ENCODE data around the gene PCDHB10.
A peak's percentile ranks its signal among the peaks of the same experiment; 100 is the strongest.
"Not testable (repeated sequence)": the region's sequence is repeated elsewhere in the genome, so short reads cannot be mapped to it uniquely, and the experiment has no call there.

Gene PCDHB10

DNA sequence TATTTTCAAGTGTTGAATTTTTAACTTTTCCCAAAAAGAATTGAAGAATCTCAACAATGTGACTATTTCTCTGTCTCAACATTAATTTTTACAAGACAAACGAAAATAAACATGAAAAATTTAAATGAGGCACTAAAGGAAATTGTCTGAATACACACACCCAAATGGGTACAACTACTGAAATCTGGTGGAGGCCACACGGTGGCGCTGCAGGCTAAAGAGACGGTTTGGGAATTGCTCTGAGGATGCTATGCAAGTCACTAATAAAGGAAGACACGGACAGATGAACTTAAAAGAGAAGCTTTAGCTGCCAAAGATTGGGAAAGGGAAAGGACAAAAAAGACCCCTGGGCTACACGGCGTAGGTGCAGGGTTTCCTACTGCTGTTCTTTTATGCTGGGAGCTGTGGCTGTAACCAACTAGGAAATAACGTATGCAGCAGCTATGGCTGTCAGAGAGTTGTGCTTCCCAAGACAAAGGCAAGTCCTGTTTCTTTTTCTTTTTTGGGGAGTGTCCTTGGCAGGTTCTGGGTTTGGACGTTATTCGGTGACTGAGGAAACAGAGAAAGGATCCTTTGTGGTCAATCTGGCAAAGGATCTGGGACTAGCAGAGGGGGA is at the start of gene PCDHB10:
Gene PCDHB10, plus strand, starts transcription at position 244 of the 616 bp plus-strand sequence. Its CDS starts 200 bp downstream, at position 444.
- no peaks in the 10 kb centered on the region for H3K9me3 ChIP-seq (ENCODE audit: control insufficient read depth, insufficient read depth, low read length)
- no peaks in the 10 kb centered on the region for H3K4me1 ChIP-seq (ENCODE audit: control insufficient read depth, insufficient read depth, low read length)
- H3K36me3 ChIP-seq (ENCODE audit: control insufficient read depth, insufficient read depth, low read length) = no peaks in the 10 kb centered on the region
- H3K27me3 ChIP-seq (ENCODE audit: control insufficient read depth, insufficient read depth, low read length) = no peaks in the 10 kb centered on the region
- no peak within 1 kb of the TSS for H3K9ac ChIP-seq (ENCODE audit: low read depth, low read length)
- peak within 1 kb of the TSS; percentile 45 for H3K4me3 ChIP-seq (ENCODE audit: low read depth, low read length)

DNA sequence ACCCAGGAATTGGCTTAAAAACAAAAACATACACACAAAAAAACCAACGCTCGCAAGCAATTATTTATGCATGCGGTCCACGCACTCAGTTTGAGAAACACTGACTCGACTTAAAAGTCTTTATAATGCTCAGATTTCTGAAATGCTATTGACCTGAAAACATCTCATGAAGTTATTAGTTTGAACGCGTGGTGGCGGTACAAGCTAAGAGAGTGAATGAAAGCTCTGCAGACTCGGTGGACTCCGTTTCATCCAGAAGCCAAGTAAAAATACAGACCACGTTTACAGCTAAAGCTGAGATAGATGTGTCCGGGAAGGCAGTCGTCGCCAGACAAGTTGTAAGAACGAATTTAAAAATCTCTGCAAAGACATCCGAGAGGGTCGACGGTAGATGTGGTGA is 42.3 kb upstream of the PCDHB10 start, which contains the start of gene PCDHB6:
Gene PCDHB6, plus strand, starts transcription at position 246 of the 400 bp plus-strand sequence. CDS start 201 bp downstream, outside the sequence.
- H3K4me1 ChIP-seq (ENCODE audit: control insufficient read depth, insufficient read depth, low read length) = no peaks in the 10 kb centered on the region
- peaks cover 4% of the 10 kb centered on the region for H3K9me3 ChIP-seq (ENCODE audit: control insufficient read depth, insufficient read depth, low read length)

DNA sequence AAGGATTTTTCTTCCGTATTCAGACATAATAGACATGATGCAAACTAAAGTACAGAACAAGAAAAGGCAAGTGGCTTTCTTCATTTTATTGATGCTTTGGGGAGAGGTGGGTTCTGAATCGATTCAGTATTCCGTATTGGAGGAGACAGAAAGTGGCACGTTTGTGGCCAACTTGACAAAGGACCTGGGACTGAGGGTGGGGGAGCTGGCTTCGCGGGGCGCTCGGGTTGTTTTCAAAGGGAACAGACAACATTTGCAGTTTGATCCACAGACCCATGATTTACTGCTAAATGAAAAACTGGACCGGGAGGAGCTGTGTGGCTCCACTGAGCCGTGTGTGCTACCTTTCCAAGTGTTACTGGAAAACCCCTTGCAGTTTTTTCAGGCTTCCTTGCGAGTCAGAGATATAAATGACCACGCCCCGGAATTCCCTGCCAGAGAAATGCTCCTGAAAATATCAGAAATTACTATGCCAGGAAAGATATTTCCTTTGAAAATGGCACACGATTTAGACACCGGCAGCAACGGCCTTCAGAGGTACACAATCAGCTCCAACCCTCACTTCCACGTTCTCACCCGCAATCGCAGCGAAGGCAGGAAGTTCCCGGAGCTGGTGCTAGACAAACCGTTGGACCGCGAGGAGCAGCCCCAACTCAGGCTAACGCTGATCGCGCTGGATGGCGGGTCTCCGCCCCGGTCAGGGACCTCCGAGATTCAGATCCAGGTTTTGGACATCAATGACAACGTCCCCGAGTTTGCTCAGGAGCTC is 41.7 kb upstream of the PCDHB10 start:
- Histone ChIP-seq H3K4me3 (ENCODE audit: low read depth, low read length) (no peak overlapping the region), H3K4me1 (ENCODE audit: control insufficient read depth, insufficient read depth, low read length) (no peaks in the 10 kb centered on the region), H3K9me3 (ENCODE audit: control insufficient read depth, insufficient read depth, low read length) (peaks cover 4% of the 10 kb centered on the region), H3K9ac (ENCODE audit: low read depth, low read length) (no peak overlapping the region), H3K27me3 (ENCODE audit: control insufficient read depth, insufficient read depth, low read length) (no peaks in the 10 kb centered on the region), H3K36me3 (ENCODE audit: control insufficient read depth, insufficient read depth, low read length) (no peaks in the 10 kb centered on the region)

More for the DNA sequence above, 42.3 kb upstream of the PCDHB10 start, which contains the start of gene PCDHB6:
- no peaks in the 10 kb centered on the region for H3K36me3 ChIP-seq (ENCODE audit: control insufficient read depth, insufficient read depth, low read length)
- no peak within 1 kb of the TSS for H3K9ac ChIP-seq (ENCODE audit: low read depth, low read length)
- no peaks in the 10 kb centered on the region for H3K27me3 ChIP-seq (ENCODE audit: control insufficient read depth, insufficient read depth, low read length)
- H3K4me3 ChIP-seq (ENCODE audit: low read depth, low read length) = no peak within 1 kb of the TSS

DNA sequence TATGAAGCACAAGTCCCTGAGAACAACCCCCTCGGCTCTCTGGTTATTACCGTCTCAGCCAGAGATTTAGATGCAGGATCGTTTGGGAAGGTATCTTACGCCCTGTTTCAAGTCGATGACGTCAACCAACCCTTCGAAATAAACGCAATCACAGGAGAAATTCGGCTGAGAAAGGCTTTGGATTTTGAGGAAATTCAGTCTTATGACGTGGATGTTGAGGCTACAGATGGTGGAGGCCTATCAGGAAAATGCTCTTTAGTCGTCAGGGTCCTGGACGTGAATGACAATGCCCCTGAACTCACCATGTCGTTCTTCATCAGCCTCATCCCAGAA is 41.2 kb upstream of the PCDHB10 start:
- Histone ChIP-seq H3K27me3 (ENCODE audit: control insufficient read depth, insufficient read depth, low read length) (no peaks in the 10 kb centered on the region), H3K36me3 (ENCODE audit: control insufficient read depth, insufficient read depth, low read length) (no peaks in the 10 kb centered on the region), H3K4me1 (ENCODE audit: control insufficient read depth, insufficient read depth, low read length) (no peaks in the 10 kb centered on the region), H3K9ac (ENCODE audit: low read depth, low read length) (no peak overlapping the region), H3K4me3 (ENCODE audit: low read depth, low read length) (no peak overlapping the region), H3K9me3 (ENCODE audit: control insufficient read depth, insufficient read depth, low read length) (peaks cover 4% of the 10 kb centered on the region)

DNA sequence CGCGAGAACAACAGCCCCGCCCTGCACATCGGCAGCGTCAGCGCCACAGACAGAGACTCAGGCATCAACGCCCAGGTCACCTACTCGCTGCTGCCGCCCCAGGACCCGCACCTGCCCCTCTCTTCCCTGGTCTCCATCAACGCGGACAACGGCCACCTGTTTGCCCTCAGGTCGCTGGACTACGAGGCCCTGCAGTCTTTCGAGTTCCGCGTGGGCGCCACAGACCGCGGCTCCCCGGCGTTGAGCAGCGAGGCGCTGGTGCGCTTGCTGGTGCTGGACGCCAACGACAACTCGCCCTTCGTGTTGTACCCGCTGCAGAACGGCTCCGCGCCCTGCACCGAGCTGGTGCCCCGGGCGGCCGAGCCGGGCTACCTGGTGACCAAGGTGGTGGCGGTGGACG is 40.5 kb upstream of the PCDHB10 start:
- H3K4me3 ChIP-seq (ENCODE audit: low read depth, low read length); H3K4me1 ChIP-seq (ENCODE audit: control insufficient read depth, insufficient read depth, low read length); H3K27me3 ChIP-seq (ENCODE audit: control insufficient read depth, insufficient read depth, low read length); H3K9ac ChIP-seq (ENCODE audit: low read depth, low read length); H3K9me3 ChIP-seq (ENCODE audit: control insufficient read depth, insufficient read depth, low read length); H3K36me3 ChIP-seq (ENCODE audit: control insufficient read depth, insufficient read depth, low read length): not testable (repeated sequence)

DNA sequence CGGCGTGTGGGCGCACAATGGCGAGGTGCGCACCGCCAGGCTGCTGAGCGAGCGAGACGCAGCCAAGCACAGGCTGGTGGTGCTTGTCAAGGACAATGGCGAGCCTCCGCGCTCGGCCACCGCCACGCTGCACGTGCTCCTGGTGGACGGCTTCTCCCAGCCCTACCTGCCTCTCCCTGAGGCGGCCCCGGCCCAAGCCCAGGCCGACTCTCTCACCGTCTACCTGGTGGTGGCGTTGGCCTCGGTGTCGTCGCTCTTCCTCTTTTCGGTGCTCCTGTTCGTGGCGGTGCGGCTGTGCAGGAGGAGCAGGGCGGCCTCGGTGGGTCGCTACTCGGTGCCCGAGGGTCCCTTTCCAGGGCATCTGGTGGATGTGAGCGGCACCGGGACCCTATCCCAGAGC is 40.1 kb upstream of the PCDHB10 start:
- not testable (repeated sequence) for H3K9ac ChIP-seq (ENCODE audit: low read depth, low read length); H3K27me3 ChIP-seq (ENCODE audit: control insufficient read depth, insufficient read depth, low read length); H3K4me3 ChIP-seq (ENCODE audit: low read depth, low read length); H3K36me3 ChIP-seq (ENCODE audit: control insufficient read depth, insufficient read depth, low read length); H3K4me1 ChIP-seq (ENCODE audit: control insufficient read depth, insufficient read depth, low read length); H3K9me3 ChIP-seq (ENCODE audit: control insufficient read depth, insufficient read depth, low read length)

DNA sequence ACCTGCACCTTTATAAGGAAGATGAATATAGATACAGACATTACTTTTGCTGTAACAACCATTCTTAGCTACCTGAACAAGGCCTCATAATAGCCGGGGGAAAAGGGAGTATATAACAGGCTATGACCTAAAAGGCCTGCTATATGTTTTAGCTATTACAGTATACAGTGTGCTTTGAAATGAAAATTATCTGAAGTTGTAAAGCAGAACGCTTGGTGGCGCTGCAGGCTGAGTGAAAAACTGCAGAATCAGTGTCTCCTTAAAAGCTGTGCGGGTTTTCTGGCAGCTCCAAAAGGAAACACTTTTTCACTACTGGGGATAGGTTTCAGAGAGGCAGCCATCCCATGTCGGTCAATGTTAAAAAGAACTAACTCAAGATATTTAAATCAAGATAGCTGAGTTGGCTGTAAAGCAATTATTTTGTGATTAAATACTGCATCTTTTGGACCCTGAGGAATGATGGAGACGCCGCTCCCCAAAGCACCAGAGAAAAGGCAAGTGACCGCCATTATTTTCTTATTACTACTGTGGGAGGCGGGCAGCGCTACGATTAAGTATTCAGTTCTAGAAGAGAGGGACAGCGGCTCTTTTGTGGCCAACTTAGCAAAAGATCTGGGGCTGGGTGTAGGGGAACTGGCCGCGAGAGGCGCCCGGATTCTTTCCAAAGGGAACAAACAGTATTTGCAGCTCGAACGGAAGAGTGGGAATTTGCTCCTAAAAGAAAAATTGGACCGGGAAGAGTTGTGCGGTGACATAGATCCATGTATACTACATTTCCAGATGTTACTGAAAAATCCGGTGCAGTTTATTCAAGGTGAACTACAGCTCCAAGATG is 36.4 kb upstream of the PCDHB10 start:
- H3K4me3 ChIP-seq (ENCODE audit: low read depth, low read length) = peak overlapping the region; percentile 16
- no peaks in the 10 kb centered on the region for H3K36me3 ChIP-seq (ENCODE audit: control insufficient read depth, insufficient read depth, low read length)
- no peaks in the 10 kb centered on the region for H3K27me3 ChIP-seq (ENCODE audit: control insufficient read depth, insufficient read depth, low read length)
- peaks cover 4% of the 10 kb centered on the region for H3K9me3 ChIP-seq (ENCODE audit: control insufficient read depth, insufficient read depth, low read length)
- no peak overlapping the region for H3K9ac ChIP-seq (ENCODE audit: low read depth, low read length)
- H3K4me1 ChIP-seq (ENCODE audit: control insufficient read depth, insufficient read depth, low read length) = no peaks in the 10 kb centered on the region

DNA sequence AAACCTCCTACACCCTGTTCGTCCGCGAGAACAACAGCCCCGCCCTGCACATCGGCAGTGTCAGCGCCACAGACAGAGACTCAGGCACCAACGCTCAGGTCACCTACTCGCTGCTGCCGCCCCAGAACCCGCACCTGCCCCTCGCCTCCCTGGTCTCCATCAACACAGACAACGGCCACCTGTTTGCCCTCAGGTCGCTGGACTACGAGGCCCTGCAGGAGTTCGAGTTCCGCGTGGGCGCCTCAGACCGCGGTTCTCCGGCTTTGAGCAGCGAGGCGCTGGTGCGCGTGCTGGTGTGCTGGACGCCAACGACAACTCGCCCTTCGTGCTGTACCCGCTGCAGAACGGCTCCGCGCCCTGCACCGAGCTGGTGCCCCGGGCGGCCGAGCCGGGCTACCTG is 34.8 kb upstream of the PCDHB10 start:
- not testable (repeated sequence) for H3K27me3 ChIP-seq (ENCODE audit: control insufficient read depth, insufficient read depth, low read length); H3K9me3 ChIP-seq (ENCODE audit: control insufficient read depth, insufficient read depth, low read length); H3K4me1 ChIP-seq (ENCODE audit: control insufficient read depth, insufficient read depth, low read length); H3K4me3 ChIP-seq (ENCODE audit: low read depth, low read length); H3K36me3 ChIP-seq (ENCODE audit: control insufficient read depth, insufficient read depth, low read length); H3K9ac ChIP-seq (ENCODE audit: low read depth, low read length)

DNA sequence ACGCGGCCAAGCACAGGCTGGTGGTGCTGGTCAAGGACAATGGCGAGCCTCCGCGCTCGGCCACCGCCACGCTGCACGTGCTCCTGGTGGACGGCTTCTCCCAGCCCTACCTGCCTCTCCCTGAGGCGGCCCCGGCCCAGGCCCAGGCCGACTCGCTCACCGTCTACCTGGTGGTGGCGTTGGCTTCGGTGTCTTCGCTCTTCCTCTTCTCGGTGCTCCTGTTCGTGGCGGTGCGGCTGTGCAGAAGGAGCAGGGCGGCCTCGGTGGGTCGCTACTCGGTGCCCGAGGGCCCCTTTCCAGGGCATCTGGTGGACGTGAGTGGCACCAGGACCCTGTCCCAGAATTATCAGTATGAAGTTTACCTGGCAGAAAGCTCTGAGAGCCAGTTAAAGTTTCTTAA is 34.3 kb upstream of the PCDHB10 start:
- H3K27me3 ChIP-seq (ENCODE audit: control insufficient read depth, insufficient read depth, low read length); H3K4me3 ChIP-seq (ENCODE audit: low read depth, low read length); H3K9me3 ChIP-seq (ENCODE audit: control insufficient read depth, insufficient read depth, low read length); H3K36me3 ChIP-seq (ENCODE audit: control insufficient read depth, insufficient read depth, low read length); H3K9ac ChIP-seq (ENCODE audit: low read depth, low read length); H3K4me1 ChIP-seq (ENCODE audit: control insufficient read depth, insufficient read depth, low read length): not testable (repeated sequence)

DNA sequence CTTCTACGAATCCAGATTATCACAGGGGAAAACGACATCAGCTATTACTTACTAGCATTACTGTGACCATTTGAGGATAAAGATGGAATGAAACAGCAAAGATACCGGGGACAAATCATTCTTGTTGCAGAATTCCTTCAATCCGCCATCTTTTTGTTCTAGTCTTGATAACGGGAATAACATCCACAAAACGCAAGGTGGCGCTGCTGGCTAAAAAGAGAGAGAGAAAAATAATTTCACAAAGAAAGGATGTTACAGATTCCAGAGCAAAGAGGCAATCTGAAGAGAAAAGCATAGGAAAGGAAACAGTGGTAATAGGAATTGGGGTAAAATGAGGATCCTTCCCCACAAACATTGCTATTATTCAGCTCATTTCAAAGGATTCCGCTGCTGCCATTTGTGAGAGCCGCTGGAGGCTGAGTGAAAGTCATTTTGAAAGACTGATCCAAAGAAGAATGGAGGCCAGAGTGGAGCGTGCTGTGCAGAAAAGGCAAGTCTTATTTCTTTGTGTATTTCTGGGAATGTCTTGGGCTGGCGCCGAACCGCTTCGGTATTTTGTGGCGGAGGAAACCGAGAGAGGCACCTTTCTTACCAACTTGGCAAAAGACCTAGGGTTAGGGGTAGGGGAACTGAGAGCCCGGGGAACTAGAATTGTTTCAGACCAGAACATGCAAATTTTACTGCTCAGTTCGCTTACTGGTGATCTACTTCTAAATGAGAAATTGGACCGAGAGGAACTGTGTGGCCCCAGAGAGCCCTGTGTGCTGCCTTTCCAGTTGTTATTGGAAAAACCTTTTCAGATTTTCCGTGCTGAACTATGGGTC is 19.6 kb upstream of the PCDHB10 start, which contains the start of gene PCDHB7:
Gene PCDHB7, plus strand, starts transcription at position 264 of the 824 bp plus-strand sequence. Its CDS starts 192 bp downstream, at position 456.
- Histone ChIP-seq H3K9ac (ENCODE audit: low read depth, low read length) (no peak within 1 kb of the TSS), H3K9me3 (ENCODE audit: control insufficient read depth, insufficient read depth, low read length) (peaks cover 3% of the 10 kb centered on the region), H3K36me3 (ENCODE audit: control insufficient read depth, insufficient read depth, low read length) (no peaks in the 10 kb centered on the region), H3K4me1 (ENCODE audit: control insufficient read depth, insufficient read depth, low read length) (no peaks in the 10 kb centered on the region), H3K27me3 (ENCODE audit: control insufficient read depth, insufficient read depth, low read length) (no peaks in the 10 kb centered on the region), H3K4me3 (ENCODE audit: low read depth, low read length) (no peak within 1 kb of the TSS)
